CD4-positive, alpha-beta T cell (primary cell): ENCODE measurements around the gene MSX1. TPM values are rescaled to one million over a fixed set of nuclear protein-coding genes. Genes with fewer than 3 reads are reported as not detected.
A peak's percentile ranks its signal among the peaks of the same experiment; 100 is the strongest.

Experiments used
- ATAC-seq: fragments of 200-7000 bp; cut with Tn5 transposase; one replicate; pipeline ENCODE4 v1.10.0; 2022; ENCODE audit warnings: mild to moderate bottlenecking; ENCODE audit not compliant: poor library complexity
- CTCF ChIA-PET: fragments of 350-600 bp; sonication (Branson Sonifier 250); formaldehyde crosslinking; loops from one replicate; lab custom pipeline; 2021; ENCODE audit warnings: antibody characterized with exemption, inconsistent platforms; lab: Charles Lee
- POLR2A ChIA-PET: fragments of 350-600 bp; sonication (Branson Sonifier 250); formaldehyde crosslinking; loops from one replicate; lab custom pipeline; 2021; ENCODE audit warnings: antibody characterized with exemption, inconsistent platforms; lab: Charles Lee
- DNase-seq, 14 experiments: peaks; one replicate each; pipeline ENCODE4 v3.0.0-alpha.2; 2013 to 2020; ENCODE audit warnings: mixed read lengths in 2 of 14
- H3K27ac ChIP-seq, 2 donors: one replicate each; pipeline versions ENCODE4 v1.5.1 to v1.7.0; 2013; ENCODE audit warnings: low read length in 2 of 2, low read depth in 1 of 2, mild to moderate bottlenecking in 1 of 2
- H3K27me3 ChIP-seq, 2 experiments: 1 replicate in 1 of 2; 2 replicates in 1 of 2; pipeline versions ENCODE4 v1.6.1 to v1.7.0; 2013; ENCODE audit warnings: low read length in 2 of 2, control low read depth in 1 of 2, mild to moderate bottlenecking in 1 of 2, moderate library complexity in 1 of 2; ENCODE audit not compliant: insufficient read depth in 2 of 2, control insufficient read depth in 1 of 2
- H3K36me3 ChIP-seq: one replicate; pipeline ENCODE4 v1.6.1; 2013; ENCODE audit warnings: low read length, control low read depth; ENCODE audit not compliant: insufficient read depth
- H3K4me1 ChIP-seq: one replicate; pipeline ENCODE4 v1.6.1; 2013; ENCODE audit warnings: low read length, control low read depth; ENCODE audit not compliant: insufficient read depth
- H3K4me3 ChIP-seq: one replicate; pipeline ENCODE4 v1.5.1; 2013; ENCODE audit warnings: mild to moderate bottlenecking, low read length, moderate library complexity
- H3K9me3 ChIP-seq, 2 experiments: 1 replicate in 1 of 2; 2 replicates in 1 of 2; pipeline versions ENCODE4 v1.6.1 to v1.7.0; 2013; ENCODE audit warnings: low read length in 2 of 2, mild to moderate bottlenecking in 2 of 2, control low read depth in 1 of 2, moderate library complexity in 1 of 2; ENCODE audit not compliant: control insufficient read depth in 1 of 2, insufficient read depth in 1 of 2
- H3K27ac Mint-ChIP-seq: one replicate; pipeline ENCODE4 v1.8.0; 2020; ENCODE audit warnings: mixed read lengths
- H3K27me3 Mint-ChIP-seq: one replicate; pipeline ENCODE4 v1.8.0; 2021; ENCODE audit warnings: mixed read lengths
- H3K36me3 Mint-ChIP-seq: one replicate; pipeline ENCODE4 v1.8.0; 2021; ENCODE audit warnings: low read depth, mixed read lengths
- H3K4me1 Mint-ChIP-seq: one replicate; pipeline ENCODE4 v1.8.0; 2021; ENCODE audit warnings: low read depth, mixed read lengths
- H3K4me3 Mint-ChIP-seq: one replicate; pipeline ENCODE4 v1.8.0; 2020; ENCODE audit warnings: mild to moderate bottlenecking, mixed read lengths
- H3K9me3 Mint-ChIP-seq: one replicate; pipeline ENCODE4 v1.8.0; 2020; ENCODE audit warnings: mixed read lengths
- CTCF ChIP-seq: fragments of 200-600 bp; IDR thresholded peaks from one replicate; pipeline ENCODE4 v1.8.0; 2022; ENCODE audit warnings: antibody characterized with exemption, mild to moderate bottlenecking
- intact Hi-C, 2 experiments: fragments of 100-400 bp; cut with DNase I in 1 of 2; cut with micrococcal nuclease in 1 of 2; formaldehyde crosslinking; loops; one replicate each; pipeline versions ENCODE4 v1.15.1 to v1.9.0; 2023 to 2025; cut with DNase I, micrococcal nuclease
- total RNA-seq, 174 experiments: library from RNA in 2 of 174; stranded (reverse) in 2 of 174; gene quantifications; one replicate each; pipeline ENCODE4 v1.2.3 and lab custom pipeline; 2021 to 2026

MSX1 gene
- total RNA-seq, 2 experiments from 2014 or later: not detected

GRCh38 chr4:4842476-4843441, 16.7 kb upstream of the MSX1 start:
- Mint-ChIP-seq H3K27ac (no peak overlapping the region), H3K4me3 (no peak overlapping the region), H3K4me1 (no peaks in the 10 kb centered on the region), H3K9me3 (no peaks in the 10 kb centered on the region), H3K36me3 (no peaks in the 10 kb centered on the region), H3K27me3 (peaks cover 71% of the 10 kb centered on the region)
- CTCF ChIA-PET: no interaction called here
- Histone ChIP-seq H3K4me1 (peaks cover 2% of the 10 kb centered on the region), H3K36me3 (no peaks in the 10 kb centered on the region), H3K9me3 (peaks cover 0 to 23% of the 10 kb centered on the region in 2 experiments), H3K27me3 (peaks cover 6 to 9% of the 10 kb centered on the region in 2 experiments), H3K27ac (no peak overlapping the region), H3K4me3 (no peak overlapping the region)
- intact Hi-C loops: no loop called here
- no peak for TF ChIP-seq CTCF
- ATAC-seq: no peak
- peak in 1 of 14 experiments; percentile 23 for DNase-seq
- POLR2A ChIA-PET: no interaction called here

- Mint-ChIP-seq H3K4me3 (no peak overlapping the region), H3K27me3 (peaks cover 74% of the 10 kb centered on the region), H3K4me1 (no peaks in the 10 kb centered on the region), H3K27ac (no peak overlapping the region), H3K9me3 (no peaks in the 10 kb centered on the region), H3K36me3 (no peaks in the 10 kb centered on the region)
- H3K4me3 ChIP-seq: no peak overlapping the region
- no peak overlapping the region for H3K27ac ChIP-seq
- no peak for TF ChIP-seq CTCF
- intact Hi-C loops: no loop called here
- no peak for ATAC-seq
- peaks cover 11 to 13% of the 10 kb centered on the region in 2 experiments for H3K27me3 ChIP-seq
- H3K9me3 ChIP-seq: peaks cover 0 to 18% of the 10 kb centered on the region in 2 experiments
- ChIA-PET POLR2A (no interaction called here), CTCF (no interaction called here)
- H3K36me3 ChIP-seq: no peaks in the 10 kb centered on the region
- H3K4me1 ChIP-seq: peaks cover 2% of the 10 kb centered on the region
- no peak for DNase-seq
Measured at GRCh38 chr4:4843635-4844291, 15.7 kb upstream of the MSX1 start.

GRCh38 chr4:4845027-4845426, 14.4 kb upstream of the MSX1 start:
- no peaks in the 10 kb centered on the region for H3K36me3 ChIP-seq
- no peak overlapping the region for H3K4me3 ChIP-seq
- ATAC-seq (no peak), DNase-seq (no peak)
- Mint-ChIP-seq H3K27ac (no peak overlapping the region), H3K4me1 (no peaks in the 10 kb centered on the region), H3K36me3 (no peaks in the 10 kb centered on the region), H3K4me3 (no peak overlapping the region), H3K9me3 (no peaks in the 10 kb centered on the region), H3K27me3 (peaks cover 74% of the 10 kb centered on the region)
- intact Hi-C loops: no loop called here
- H3K9me3 ChIP-seq: peaks cover 0 to 16% of the 10 kb centered on the region in 2 experiments
- no peak for TF ChIP-seq CTCF
- ChIA-PET POLR2A (no interaction called here), CTCF (no interaction called here)
- H3K27ac ChIP-seq: no peak overlapping the region
- peaks cover 15 to 25% of the 10 kb centered on the region in 2 experiments for H3K27me3 ChIP-seq
- H3K4me1 ChIP-seq: peaks cover 2% of the 10 kb centered on the region
